Keratinocyte (primary cell): ENCODE data around the gene TWIST2. TPM values are rescaled to one million over a fixed set of nuclear protein-coding genes. Genes with fewer than 3 reads are reported as not detected.

Experiments used
- DNase-seq: peaks from one replicate; pipeline ENCODE4 v3.0.0-alpha.2; 2011; ENCODE audit warnings: low read depth, missing footprints, low spot score
- FAIRE-seq: peaks from 2 replicates; lab custom pipeline; 2011; peaks lifted over from hg19 to GRCh38; lab: Jason Lieb, UNC
- H2AFZ ChIP-seq: 2 replicates; pipeline ENCODE4 v1.6.0; 2012; ENCODE audit warnings: low read length, control low read depth, inconsistent platforms; ENCODE audit not compliant: control insufficient read depth
- H3K27ac ChIP-seq: 2 replicates; pipeline ENCODE4 v1.5.1; 2011; ENCODE audit warnings: low read length; ENCODE audit not compliant: control insufficient read depth, insufficient read depth
- H3K27me3 ChIP-seq: 3 replicates; pipeline ENCODE4 v1.6.0; 2011; ENCODE audit warnings: low read length; ENCODE audit not compliant: control insufficient read depth, insufficient read depth; ENCODE audit errors: extremely low read depth
- H3K36me3 ChIP-seq, 2 experiments: 2 replicates in 1 of 2; 3 replicates in 1 of 2; pipeline ENCODE4 v1.5.1; 2011; ENCODE audit warnings: low read length in 2 of 2, mild to moderate bottlenecking in 1 of 2; ENCODE audit not compliant: control insufficient read depth in 2 of 2, insufficient read depth in 2 of 2; ENCODE audit errors: extremely low read depth in 1 of 2
- H3K4me1 ChIP-seq: 3 replicates; pipeline ENCODE4 v1.5.1; 2011; ENCODE audit warnings: low read length; ENCODE audit not compliant: control insufficient read depth, insufficient read depth; ENCODE audit errors: extremely low read depth
- H3K4me2 ChIP-seq: 3 replicates; pipeline ENCODE4 v1.6.0; 2011; ENCODE audit warnings: low read depth, low read length; ENCODE audit not compliant: control insufficient read depth, insufficient read depth; ENCODE audit errors: extremely low read depth
- H3K4me3 ChIP-seq, 3 experiments: fragments of 200-600 bp in 1 of 3; sonication (generic) in 1 of 3; 2 replicates in 2 of 3; 3 replicates in 1 of 3; pipeline ENCODE4 v1.5.1; 2011 to 2016; ENCODE audit warnings: low read length in 3 of 3, mild to moderate bottlenecking in 3 of 3, control low read depth in 2 of 3, inconsistent platforms in 1 of 3, low read depth in 1 of 3, mixed read lengths in 1 of 3, mixed run types in 1 of 3, moderate library complexity in 1 of 3; ENCODE audit not compliant: control insufficient read depth in 2 of 3, insufficient read depth in 2 of 3; ENCODE audit errors: extremely low read depth in 1 of 3
- H3K79me2 ChIP-seq: 2 replicates; pipeline ENCODE4 v1.6.0; 2012; ENCODE audit warnings: low read length; ENCODE audit not compliant: control insufficient read depth, insufficient read depth
- H3K9ac ChIP-seq: 3 replicates; pipeline ENCODE4 v1.6.0; 2011; ENCODE audit warnings: low read length; ENCODE audit not compliant: control insufficient read depth, insufficient read depth; ENCODE audit errors: extremely low read depth
- H3K9me1 ChIP-seq: 3 replicates; pipeline ENCODE4 v1.6.0; 2011; ENCODE audit warnings: low read length; ENCODE audit not compliant: control insufficient read depth, insufficient read depth; ENCODE audit errors: extremely low read depth
- H3K9me3 ChIP-seq: 2 replicates; pipeline ENCODE4 v1.5.1; 2012; ENCODE audit warnings: low read depth, low read length; ENCODE audit not compliant: control insufficient read depth
- H4K20me1 ChIP-seq: 3 replicates; pipeline ENCODE4 v1.6.0; 2011; ENCODE audit warnings: low read length; ENCODE audit not compliant: control insufficient read depth, insufficient read depth; ENCODE audit errors: extremely low read depth
- EZH2 ChIP-seq: IDR thresholded peaks from one replicate; pipeline ENCODE4 v1.6.1; 2012; ENCODE audit warnings: inconsistent platforms, mild to moderate bottlenecking, low read length, moderate library complexity
- dilution Hi-C: fragments of 300-500 bp; cut with MboI; formaldehyde crosslinking; loops from one replicate; pipeline ENCODE4 v1.7.0; 2020; ENCODE audit warnings: low sequenced_read_pairs; ENCODE audit not compliant: extremely low pct_ligation_motif_present
- polyA plus RNA-seq, 5 experiments: library from polyadenylated mRNA; depleted of rRNA in 3 of 5; stranded (reverse) in 3 of 5; stranded (forward) in 1 of 5; unstranded in 1 of 5; fragments of >200 nt; gene quantifications; 1 replicate in 1 of 5; 2 replicates in 3 of 5; 3 replicates in 1 of 5; pipeline versions ENCODE4 v1.2.1 to v1.2.3, GENCODE V29; 2011 to 2012; ENCODE audit warnings: missing spikeins in 2 of 5, low read depth in 1 of 5, low replicate concordance in 1 of 5
- TF ChIP-seq, protein P1 (sequence below), 3 experiments: IDR thresholded peaks in 1 of 3; conservative IDR thresholded peaks in 1 of 3; optimal IDR thresholded peaks in 1 of 3; 2 replicates in 2 of 3; 3 replicates in 1 of 3; pipeline versions ENCODE3 to v1.5.1; 2011; ENCODE audit warnings: low read length in 3 of 3, mild to moderate bottlenecking in 3 of 3, moderate library complexity in 2 of 3, control low read depth in 1 of 3, inconsistent platforms in 1 of 3; ENCODE audit not compliant: insufficient read depth in 2 of 3; ENCODE audit errors: extremely low read depth in 1 of 3

Gene TWIST2
- polyA plus RNA-seq, 1 donor (not counting 4 experiments of a cell fraction or from before 2014, with no cell fraction given) = 5.5 TPM

DNA sequence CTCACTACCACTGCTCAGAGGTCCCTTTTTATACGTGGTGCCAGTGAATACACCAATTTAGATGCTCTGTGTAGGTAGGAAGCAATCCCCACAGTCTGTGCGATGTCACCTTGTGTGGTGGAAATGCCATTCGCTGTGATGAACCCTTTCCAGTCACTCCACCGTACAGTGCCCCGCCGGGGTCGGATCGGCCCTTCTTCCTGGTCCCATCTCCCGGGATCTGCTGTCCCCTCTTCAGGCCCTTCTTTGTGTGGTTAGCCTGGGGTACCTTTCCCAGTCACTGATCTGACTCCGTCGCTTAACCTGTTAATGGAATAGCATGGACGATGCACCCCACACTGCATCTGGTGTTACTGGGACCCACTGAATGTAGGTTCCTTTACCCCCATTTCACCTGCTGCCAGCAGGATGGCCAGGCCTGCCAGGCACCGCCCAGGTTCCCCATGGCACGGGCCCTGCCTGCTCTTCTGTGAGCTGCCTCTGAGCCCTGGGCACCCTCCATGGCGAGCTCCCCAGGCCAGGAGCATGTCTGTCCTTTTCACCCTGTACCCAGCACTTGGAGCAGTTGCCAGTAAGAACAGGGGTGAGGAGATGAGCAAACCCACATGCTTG, 18.0 kb downstream of the TWIST2 start:
- H3K4me1 ChIP-seq = peaks cover 28% of the 10 kb centered on the region
- TF ChIP-seq EZH2 = no peak
- TF ChIP-seq, protein P1, sequence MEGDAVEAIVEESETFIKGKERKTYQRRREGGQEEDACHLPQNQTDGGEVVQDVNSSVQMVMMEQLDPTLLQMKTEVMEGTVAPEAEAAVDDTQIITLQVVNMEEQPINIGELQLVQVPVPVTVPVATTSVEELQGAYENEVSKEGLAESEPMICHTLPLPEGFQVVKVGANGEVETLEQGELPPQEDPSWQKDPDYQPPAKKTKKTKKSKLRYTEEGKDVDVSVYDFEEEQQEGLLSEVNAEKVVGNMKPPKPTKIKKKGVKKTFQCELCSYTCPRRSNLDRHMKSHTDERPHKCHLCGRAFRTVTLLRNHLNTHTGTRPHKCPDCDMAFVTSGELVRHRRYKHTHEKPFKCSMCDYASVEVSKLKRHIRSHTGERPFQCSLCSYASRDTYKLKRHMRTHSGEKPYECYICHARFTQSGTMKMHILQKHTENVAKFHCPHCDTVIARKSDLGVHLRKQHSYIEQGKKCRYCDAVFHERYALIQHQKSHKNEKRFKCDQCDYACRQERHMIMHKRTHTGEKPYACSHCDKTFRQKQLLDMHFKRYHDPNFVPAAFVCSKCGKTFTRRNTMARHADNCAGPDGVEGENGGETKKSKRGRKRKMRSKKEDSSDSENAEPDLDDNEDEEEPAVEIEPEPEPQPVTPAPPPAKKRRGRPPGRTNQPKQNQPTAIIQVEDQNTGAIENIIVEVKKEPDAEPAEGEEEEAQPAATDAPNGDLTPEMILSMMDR (optimal IDR thresholded peaks at IDR 0.05 in 1 of 3, IDR thresholded peaks at IDR 0.05 in 1 of 3, conservative IDR thresholded peaks at IDR 0.05 in 1 of 3; ENCODE audit: extremely low read depth in 1 of 3, insufficient read depth in 2 of 3, low read length in 3 of 3) = no peak
- DNase-seq (no peak), FAIRE-seq (no peak)
- H3K36me3 ChIP-seq = no peaks in the 10 kb centered on the region
- no peaks in the 10 kb centered on the region for H3K9me3 ChIP-seq
- no peaks in the 10 kb centered on the region for H3K9me1 ChIP-seq
- no peak overlapping the region for H3K27ac ChIP-seq
- H3K4me2 ChIP-seq = no peak overlapping the region
- H3K9ac ChIP-seq = no peak overlapping the region
- H3K79me2 ChIP-seq = no peaks in the 10 kb centered on the region
- no peak overlapping the region for H3K4me3 ChIP-seq
- no peak overlapping the region for H2AFZ ChIP-seq
- H3K27me3 ChIP-seq = no peaks in the 10 kb centered on the region
- H4K20me1 ChIP-seq = no peaks in the 10 kb centered on the region
- dilution Hi-C loops = no loop called here

DNA sequence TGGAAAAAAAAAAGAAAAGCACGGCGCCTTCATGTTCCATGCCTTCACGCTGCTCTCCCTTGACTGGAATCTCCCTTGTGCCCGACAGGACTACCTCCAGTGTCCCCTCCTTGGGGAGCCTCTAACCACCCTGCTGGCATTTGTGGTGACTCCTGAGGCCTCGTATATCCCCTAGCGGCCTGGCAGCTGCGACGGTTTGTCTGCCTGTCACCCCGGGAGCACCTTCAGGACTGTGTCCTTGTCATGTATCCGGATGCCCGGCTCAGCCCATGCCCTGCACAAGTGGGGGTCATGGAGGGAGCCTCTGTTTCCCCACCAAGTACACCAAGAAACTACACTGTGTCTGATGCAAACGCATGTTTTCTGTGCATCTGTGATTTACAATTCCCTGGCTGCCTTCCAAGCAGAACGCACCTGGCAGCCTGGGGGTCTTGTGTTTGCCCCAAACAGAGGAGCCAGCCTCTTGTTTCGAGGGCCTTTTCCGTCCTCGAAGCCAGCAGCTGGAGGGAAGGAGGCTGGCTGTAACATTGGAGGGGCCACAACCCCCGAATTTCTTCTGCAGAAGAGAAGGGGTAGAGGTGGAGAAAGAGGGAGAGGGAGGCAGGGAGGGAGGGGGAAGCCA, 18.9 kb downstream of the TWIST2 start:
- dilution Hi-C loops = no loop called here
- no peak overlapping the region for H3K9ac ChIP-seq
- H3K79me2 ChIP-seq = no peaks in the 10 kb centered on the region
- no peak overlapping the region for H2AFZ ChIP-seq
- no peak overlapping the region for H3K4me2 ChIP-seq
- no peaks in the 10 kb centered on the region for H3K9me1 ChIP-seq
- no peak overlapping the region for H3K27ac ChIP-seq
- no peak for DNase-seq
- peaks cover 28% of the 10 kb centered on the region for H3K4me1 ChIP-seq
- no peaks in the 10 kb centered on the region for H4K20me1 ChIP-seq
- no peak overlapping the region for H3K4me3 ChIP-seq
- TF ChIP-seq EZH2 = no peak
- TF ChIP-seq, protein P1 (optimal IDR thresholded peaks at IDR 0.05 in 1 of 3, IDR thresholded peaks at IDR 0.05 in 1 of 3, conservative IDR thresholded peaks at IDR 0.05 in 1 of 3; ENCODE audit: extremely low read depth in 1 of 3, insufficient read depth in 2 of 3, low read length in 3 of 3) = no peak
- FAIRE-seq = no peak
- no peaks in the 10 kb centered on the region for H3K27me3 ChIP-seq
- no peaks in the 10 kb centered on the region for H3K36me3 ChIP-seq
- no peaks in the 10 kb centered on the region for H3K9me3 ChIP-seq
